NCI-H2171 treated with DMSO at 0.1 percent for 48 hours (cell line): ENCODE data around the gene FREM1.

Experiments
- DNase-seq: peaks from one replicate; lab custom pipeline; 2025; lab: John Stamatoyannopoulos, UW

Gene FREM1

DNA sequence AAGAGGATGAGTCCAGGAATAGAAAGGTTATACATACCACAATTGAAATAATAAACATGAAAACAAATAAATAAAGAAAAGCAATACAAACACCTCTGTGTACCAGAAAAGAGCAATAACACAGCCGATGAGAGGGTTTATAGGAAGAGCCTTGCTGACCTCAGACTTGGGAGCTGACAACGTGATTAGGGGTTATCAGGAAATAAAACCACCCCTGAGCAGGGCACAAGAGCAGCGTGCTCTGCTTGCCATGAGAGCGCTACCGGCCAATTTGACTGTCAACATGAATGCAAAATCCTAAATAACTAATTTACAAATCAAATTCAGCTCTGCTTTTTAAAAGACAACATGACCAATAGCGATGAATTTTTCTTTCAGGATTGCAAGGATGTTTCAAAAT, 2.6 kb upstream of the FREM1 start:
- DNase-seq, result no peak

DNA sequence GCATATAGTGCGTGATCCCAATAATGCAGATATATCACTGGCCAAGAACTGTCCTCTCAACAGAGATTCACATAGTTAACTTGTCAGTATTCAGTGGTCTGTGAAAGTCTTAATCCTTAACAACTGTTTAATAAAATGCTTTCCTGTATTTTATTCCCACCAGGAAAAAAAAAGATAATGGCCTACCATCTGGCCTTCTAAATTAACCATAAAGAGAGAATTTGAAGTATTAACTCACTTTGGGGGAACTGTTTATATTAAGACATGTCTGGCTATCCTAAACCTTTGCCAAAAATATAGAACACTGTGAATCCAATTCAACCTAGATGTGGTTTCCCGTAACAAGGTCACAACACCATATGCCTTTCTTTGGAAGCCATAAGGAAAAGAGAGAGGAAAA, 818 bp upstream of the FREM1 start:
- DNase-seq, result peak; percentile 50

- DNase-seq, result no peak
Observed at GRCh38 chr9:14909601-14909960, 647 bp downstream of the FREM1 start.

- no peak for DNase-seq
Observed at GRCh38 chr9:14909181-14909580, 1.0 kb downstream of the FREM1 start.

DNA sequence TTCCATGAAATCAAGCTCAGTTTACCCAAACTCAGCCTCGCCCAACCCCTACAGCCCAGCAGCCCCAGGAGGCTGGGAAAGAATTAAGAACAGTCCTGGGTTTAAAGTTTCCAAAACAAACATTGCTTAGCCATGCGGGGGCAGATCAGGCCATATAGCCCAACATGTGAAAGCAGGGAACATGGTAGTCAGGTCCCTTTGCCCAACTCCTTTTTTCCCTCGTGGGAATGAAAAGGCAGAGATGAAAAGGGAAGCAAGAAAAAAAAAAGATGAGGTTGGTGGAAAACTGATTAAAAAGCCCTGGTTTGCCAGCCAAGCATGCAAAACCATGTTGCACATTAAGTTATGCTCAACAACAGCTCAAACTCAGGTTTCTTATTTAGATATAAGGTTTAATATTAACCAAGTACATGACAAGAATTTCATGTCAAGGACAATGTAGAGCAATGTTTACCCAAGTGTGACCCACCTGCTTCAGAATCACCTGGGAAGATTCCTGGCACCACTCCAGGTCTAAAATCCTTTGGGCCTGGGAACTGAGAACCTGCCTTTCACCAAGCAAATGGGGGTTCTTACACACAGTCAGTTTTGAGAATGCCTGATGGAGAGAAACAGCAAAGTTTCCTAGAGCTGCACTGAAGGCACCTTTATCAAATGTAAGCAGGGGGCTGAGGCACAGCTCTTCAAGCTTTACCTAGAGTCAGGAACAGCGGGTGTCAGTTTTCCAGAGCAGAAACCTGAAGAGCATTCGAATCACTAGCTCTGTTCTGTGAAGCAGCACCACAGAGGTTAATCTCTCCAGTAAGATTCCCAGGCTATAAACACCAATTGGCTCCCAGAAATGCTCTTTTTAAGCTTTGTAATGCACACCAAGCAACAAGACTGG, 1.7 kb downstream of the FREM1 start:
- peak; percentile 55 for DNase-seq

DNA sequence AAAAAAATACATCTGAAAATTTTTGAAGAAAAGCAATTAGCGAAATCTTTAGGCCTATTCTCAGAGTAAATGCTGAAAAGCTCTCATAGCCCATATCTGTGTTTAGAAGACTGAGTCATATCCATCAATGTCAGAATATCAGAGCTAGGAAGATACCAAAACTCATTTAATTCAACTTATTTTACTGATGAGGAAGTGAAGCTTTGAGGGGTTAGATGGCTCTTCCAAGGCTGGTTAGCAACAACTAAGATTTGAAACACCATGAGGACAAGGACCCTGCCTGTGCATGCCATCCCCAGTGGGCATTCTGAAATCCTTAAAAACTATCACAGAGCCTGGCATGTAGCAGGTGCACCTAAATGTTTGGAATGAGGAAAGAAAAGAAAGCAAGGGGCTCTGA, 2.5 kb downstream of the FREM1 start:
- no peak for DNase-seq

GRCh38 chr9:14907360-14907685, 2.9 kb downstream of the FREM1 start:
- DNase-seq, result peak; percentile 14

- no peak for DNase-seq
Observed at GRCh38 chr9:14906644-14907359, 3.4 kb downstream of the FREM1 start.

- no peak for DNase-seq
Observed at GRCh38 chr9:14906000-14906399, 4.2 kb downstream of the FREM1 start.

- DNase-seq, result no peak
Observed at GRCh38 chr9:14903040-14903439, 7.2 kb downstream of the FREM1 start.

GRCh38 chr9:14902561-14902960, 7.7 kb downstream of the FREM1 start:
- no peak for DNase-seq

- no peak for DNase-seq
Observed at GRCh38 chr9:14899815-14900193, 10.4 kb downstream of the FREM1 start.

- no peak for DNase-seq
Observed at GRCh38 chr9:14899042-14899814, 11.0 kb downstream of the FREM1 start.

DNA sequence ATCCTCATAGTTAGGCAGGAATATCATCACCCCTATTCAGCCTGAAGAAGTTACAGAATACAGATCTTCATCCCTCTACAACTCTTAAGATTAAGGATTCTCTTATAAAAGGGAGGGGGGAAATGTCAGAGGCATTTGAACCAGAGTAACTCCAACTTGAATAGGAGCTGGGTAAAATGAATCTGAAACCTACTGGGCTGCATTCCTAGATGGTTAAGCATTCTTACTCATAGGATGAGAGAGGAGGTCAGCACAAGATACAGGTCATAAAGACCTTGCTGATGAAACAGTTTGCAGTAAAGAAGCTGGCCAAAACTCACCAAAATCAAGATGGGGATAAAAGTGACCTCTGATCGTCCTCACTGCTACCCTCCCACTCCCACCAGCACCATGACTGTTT, 14.4 kb downstream of the FREM1 start:
- no peak for DNase-seq

GRCh38 chr9:14893280-14893679, 16.9 kb downstream of the FREM1 start:
- no peak for DNase-seq

DNA sequence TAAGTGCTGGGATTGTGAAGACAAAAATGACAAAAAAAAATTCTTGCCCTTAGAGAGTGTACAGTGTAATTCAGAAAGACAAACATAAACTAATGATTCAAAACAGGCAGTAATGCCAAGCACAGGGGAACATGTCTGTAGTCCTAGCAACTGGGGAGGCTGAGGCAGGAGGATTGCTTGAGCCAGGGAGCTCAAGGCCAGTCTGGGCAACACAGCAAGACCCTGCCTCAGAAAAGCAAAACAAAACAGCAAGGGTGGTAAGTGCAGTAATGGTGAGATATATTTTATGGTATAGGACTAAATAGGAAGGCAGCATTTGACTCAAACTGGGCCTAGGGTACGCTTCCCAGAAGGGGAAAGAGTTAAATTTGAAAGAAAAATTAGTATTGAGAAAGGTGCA, 18.9 kb downstream of the FREM1 start:
- DNase-seq, result no peak

GRCh38 chr9:14889451-14889850, 20.8 kb downstream of the FREM1 start:
- no peak for DNase-seq

DNA sequence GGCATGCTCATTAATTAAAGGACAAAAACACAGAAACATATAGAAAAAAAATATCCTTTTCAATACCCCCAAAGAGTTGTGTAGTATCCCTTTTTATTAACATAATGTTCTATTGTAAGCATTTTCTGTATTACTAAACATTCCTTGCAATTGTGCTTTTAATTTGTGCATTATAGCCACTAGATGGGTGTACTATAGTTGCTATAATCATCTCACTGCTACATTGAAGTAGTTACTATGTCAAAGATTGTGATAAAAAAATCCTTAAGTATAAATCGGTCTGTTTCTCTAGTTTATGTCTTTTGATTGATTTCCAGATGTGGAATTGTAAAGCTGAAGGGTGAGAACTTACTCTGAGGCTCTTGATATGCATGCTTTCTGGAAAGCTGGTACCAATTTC, 21.4 kb downstream of the FREM1 start:
- no peak for DNase-seq

DNA sequence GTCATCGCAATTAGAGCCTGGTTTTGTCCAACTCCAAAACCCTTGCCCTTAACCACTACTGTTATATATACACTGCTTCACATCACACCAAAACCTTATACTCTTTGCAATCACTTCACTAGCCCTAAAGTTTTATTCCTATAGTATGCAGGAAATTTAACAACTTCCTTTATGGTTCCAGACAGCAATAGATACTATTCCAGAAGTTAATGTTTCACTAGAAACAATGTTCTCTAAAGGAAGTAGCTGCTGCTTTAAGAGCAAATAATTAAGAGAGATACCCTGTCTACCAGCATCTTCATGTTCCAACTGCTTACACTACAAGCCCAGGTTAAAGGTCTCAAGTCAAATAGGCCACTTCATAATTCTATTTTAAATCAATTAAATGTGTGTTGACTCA, 22.0 kb downstream of the FREM1 start:
- DNase-seq, result no peak

DNA sequence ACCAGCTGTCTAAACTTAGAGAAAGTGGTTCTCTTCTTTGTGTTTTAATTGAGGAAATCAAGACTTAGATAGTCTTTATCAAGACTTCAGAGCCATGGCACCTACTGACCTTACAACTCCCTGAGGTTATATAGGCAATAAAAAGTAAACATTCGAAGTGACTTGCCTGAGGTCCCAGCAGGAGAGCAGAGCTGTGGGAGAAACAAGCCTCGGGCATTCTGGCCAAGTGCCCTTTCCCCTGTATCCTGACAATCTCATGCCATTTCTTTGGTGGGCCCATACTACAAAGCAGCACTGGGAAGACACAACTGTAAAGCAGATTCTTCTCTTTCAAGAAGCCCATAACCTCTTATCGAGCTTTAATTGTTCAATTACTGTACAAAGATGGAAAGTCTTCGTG, 23.1 kb downstream of the FREM1 start:
- DNase-seq, result peak; percentile 5

GRCh38 chr9:14883310-14883944, 26.8 kb downstream of the FREM1 start:
- DNase-seq, result no peak

GRCh38 chr9:14882090-14882489, 28.1 kb downstream of the FREM1 start:
- no peak for DNase-seq
